GM10266 (cell line): ENCODE data around the gene PNMA3.

Source experiments
- DNase-seq: peaks from one replicate; pipeline ENCODE4 v3.0.0; 2012; ENCODE audit errors: extremely low spot score
- TF ChIP-seq, protein P1 (sequence below): IDR thresholded peaks from 2 replicates; pipeline ENCODE4 v1.5.1; 2012; ENCODE audit warnings: mild to moderate bottlenecking, low read depth; ENCODE audit not compliant: control insufficient read depth, insufficient read depth; ENCODE audit errors: missing control alignments

Gene PNMA3

GRCh38 chrX:153049093-153049492, 7.2 kb upstream of the PNMA3 start:
- no peak for DNase-seq
- TF ChIP-seq, protein P1, sequence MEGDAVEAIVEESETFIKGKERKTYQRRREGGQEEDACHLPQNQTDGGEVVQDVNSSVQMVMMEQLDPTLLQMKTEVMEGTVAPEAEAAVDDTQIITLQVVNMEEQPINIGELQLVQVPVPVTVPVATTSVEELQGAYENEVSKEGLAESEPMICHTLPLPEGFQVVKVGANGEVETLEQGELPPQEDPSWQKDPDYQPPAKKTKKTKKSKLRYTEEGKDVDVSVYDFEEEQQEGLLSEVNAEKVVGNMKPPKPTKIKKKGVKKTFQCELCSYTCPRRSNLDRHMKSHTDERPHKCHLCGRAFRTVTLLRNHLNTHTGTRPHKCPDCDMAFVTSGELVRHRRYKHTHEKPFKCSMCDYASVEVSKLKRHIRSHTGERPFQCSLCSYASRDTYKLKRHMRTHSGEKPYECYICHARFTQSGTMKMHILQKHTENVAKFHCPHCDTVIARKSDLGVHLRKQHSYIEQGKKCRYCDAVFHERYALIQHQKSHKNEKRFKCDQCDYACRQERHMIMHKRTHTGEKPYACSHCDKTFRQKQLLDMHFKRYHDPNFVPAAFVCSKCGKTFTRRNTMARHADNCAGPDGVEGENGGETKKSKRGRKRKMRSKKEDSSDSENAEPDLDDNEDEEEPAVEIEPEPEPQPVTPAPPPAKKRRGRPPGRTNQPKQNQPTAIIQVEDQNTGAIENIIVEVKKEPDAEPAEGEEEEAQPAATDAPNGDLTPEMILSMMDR: no peak

DNA sequence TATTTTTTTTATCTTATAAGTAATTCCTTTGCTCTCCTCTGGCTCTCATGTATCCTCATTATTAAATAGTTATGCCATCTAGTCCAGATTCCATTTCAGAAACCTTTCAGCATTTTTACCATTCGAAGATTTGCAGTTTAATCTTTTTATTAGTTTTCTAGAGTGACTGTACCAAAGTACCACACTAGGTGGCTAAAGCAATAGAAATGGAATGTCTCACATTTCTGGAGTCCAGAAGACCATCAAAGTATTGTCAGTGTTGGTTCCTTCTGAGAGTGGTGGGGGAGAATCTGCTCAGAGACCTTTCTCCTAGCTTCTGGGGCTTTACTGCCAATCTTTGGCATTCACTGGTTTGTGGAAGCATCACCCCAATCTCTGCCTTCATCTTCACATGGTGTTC, 3.7 kb upstream of the PNMA3 start:
- TF ChIP-seq, protein P1: no peak
- no peak for DNase-seq

DNA sequence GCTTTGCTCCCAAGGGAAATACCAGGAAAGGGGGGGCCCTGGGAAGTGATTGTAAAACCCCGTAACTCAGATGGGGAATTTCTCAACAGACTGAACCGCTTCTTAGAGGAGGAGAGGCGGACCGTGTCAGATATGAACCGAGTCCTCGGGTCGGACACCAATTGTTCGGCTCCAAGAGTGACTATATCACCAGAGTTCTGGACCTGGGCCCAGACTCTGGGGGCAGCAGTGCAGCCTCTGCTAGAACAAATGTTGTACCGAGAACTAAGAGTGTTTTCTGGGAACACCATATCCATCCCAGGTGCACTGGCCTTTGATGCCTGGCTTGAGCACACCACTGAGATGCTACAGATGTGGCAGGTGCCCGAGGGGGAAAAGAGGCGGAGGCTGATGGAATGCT, 1.0 kb downstream of the PNMA3 start:
- DNase-seq: no peak
- TF ChIP-seq, protein P1: no peak

- no peak for DNase-seq
- TF ChIP-seq, protein P1: no peak
Measured at GRCh38 chrX:153059191-153060094, 3.2 kb downstream of the PNMA3 start.

DNA sequence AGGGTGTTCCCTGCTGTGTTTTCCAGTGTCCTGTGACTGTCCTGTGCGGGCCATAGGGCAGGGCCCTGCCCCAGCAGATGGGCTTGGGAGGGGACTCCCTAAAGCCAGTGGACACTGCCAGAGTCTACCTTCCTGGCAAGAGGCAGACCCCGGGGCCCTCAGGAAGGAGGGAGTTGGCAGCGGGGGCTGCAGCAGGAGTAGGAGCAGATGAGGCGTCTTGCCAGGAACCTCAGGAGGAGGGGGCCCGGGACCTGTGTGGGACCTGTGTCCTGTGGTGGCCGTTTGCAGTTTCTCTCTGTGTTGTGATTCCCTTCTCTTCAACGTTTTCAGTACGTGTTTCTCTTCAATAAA, 3.8 kb downstream of the PNMA3 start:
- no peak for DNase-seq
- TF ChIP-seq, protein P1: no peak

GRCh38 chrX:153061732-153062131, 5.5 kb downstream of the PNMA3 start:
- TF ChIP-seq, protein P1: no peak
- DNase-seq: no peak

DNA sequence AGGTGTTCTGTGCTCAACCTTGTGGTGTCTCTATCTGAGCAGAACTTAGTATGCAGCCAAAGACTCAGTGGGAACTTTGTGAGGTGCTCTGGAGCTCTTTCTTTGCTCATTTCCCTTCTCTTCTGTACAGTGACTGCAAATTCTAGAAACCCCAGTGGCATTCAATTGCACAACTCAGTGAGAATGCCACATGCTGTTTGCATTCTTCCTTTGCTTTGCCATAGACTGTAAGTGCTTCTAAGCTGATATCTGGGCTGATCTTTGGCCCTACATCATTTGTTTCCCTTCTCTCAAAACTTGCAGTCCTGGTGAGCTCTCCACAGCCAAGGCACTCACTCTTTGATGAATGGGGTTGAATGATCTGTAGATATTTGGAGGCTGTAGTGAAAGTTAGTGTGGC, 7.0 kb downstream of the PNMA3 start:
- DNase-seq: no peak
- TF ChIP-seq, protein P1: no peak
